Measurements from ENCODE around the gene MTPN.

Gene MTPN

DNA sequence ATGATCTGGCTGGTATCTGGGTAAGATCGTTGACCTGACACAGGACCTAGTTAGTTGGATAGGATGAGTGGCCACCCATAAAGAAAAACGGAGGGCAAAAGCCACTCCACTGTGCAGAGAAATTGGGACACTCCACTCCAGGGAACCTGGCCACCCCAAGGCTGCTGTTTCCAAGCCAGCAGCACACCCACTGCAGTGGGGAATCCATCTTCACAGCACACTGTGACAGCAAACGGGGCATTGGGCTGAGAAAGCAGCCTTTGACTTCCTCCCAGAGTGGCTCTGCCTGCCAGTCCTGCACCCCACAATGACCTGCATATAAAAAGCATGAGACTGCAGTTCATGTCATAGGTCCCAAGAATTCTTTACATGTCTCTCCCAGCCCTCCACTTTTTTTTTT lies 52.9 kb downstream of the MTPN start:
- DNase-seq (ENCODE audit: low spot score): no peak

DNA sequence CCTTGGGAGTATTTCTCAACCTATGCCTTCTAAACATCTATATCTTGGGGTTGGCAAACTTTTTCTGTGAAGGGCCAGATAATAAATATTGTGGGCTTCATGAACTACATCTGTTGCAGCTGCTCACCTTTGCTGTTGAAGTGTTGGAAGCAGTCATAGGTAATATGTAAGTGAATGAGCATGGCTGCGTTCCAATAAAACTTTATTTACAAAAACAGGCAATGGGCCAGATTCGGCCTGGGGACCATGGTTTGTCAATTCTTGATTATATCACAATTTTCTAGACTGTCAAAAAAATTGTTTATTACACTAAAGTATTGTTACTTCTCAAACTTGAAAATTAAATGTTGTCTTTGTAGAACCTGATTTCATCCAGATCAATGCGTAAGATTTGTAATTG lies 54.9 kb downstream of the MTPN start:
- no peak for DNase-seq (ENCODE audit: low spot score)

DNA sequence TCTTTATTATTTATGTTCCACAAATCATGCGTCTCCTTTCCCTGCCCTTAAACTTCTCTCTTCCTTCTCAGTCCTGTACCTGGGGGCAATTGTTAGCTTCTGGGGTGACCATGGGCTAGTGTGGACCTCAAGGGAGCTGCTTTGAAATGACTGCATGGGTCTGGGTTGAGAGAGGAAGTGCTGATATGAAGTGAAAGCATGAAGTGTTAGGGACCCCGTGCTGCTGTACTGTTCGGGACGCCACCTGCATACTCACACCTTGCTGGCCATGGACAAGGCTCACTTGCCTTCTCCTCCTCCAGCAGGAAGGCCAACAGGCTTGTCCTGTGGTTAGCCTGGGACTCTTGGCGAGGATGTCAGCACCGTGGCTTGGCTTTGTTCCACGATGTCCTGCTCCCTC lies 56.7 kb downstream of the MTPN start:
- no peak for DNase-seq (ENCODE audit: low spot score)

DNA sequence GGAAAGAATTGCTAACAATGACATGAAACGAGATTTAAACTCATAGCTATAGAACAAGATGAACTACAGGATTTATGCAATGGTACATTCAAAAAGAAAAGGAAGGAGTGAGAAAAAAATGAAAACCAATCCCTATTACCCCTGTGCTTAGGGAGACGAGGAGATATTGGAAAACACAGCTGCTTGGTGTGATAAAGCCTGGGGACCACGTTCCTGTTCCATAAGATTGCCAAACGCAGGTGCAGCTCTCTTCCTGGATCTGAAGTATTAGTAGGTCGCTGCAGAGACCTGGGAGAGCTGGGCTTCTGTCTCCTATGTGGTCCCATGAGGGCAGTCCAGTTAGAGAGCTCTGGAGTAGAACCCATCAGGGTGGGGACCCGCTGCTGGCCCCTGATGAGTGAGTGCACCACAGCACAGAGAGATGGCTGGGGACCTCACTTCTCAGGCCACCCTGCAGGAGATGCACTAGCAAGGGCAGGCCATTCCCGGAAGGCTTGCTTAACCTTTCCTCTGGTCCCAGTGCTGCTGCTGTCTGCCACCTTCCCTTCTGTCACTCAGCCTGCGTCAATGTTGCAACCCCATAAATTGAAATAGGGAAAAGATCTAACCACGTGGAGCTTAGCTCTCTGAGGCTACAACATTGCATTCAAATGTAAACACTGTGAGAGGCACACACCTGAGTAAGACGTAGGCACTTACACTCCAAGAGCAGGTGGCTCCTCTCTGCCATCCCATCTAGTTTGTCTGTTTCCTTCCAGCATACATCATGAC lies 57.9 kb downstream of the MTPN start:
- DNase-seq (ENCODE audit: low spot score): no peak

DNA sequence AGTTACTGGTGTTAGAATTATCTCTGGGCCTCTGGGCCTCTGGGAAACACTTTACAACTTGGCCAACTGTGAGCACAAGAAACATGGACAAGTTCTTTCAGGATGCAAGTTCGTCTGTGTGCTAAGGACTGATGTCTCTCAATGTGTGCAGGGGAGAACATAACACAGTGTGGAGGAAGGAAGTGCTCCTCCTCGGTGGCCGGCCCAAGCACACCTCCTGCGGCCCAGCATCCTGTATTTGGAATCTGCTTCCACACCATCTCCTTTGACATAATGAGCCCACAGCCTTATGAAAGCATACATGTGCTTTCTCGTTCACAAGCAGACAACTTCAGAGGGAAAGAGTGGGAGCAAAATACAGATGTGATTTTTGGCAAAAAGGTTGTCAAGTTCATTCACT lies 59.0 kb downstream of the MTPN start:
- DNase-seq (ENCODE audit: low spot score): no peak

DNA sequence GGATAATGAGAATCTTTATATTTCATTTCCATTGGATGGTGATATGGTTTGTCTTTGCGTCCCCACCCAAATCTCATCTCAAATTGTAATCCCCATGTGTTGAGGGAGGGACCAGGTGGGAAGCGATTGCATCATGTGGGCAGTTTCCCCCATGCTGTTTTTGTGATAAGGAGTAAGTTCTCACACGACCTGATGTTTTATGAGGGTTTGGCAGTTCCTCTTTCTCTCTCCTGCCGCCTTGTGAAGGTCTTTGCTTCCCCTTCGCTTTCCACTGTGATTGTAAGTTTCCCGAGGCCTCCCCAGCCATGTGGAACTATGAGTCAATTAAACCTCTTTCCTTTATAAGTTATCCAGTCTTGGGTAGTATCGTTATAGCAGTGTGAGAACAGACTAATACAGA lies 59.4 kb downstream of the MTPN start:
- no peak for DNase-seq (ENCODE audit: low spot score)

DNA sequence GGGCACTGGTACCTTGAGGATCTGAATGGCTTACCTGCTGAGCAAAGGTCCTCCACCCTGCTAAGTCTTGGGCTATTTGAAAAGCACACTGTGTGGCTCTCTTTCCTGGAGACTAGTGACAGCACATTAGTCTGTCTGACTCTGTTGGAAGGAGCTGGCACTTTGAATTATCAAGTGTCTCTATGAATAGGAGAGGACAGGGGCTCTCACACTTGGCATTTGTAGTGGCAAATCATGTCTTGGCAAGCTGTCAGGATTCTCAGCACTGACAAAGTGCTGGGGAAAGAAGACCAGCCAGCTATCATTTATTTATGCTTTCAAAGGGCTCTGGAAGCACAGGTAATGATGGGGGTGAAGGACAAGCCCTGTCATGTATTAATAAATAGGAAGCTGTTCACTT lies 62.8 kb downstream of the MTPN start:
- DNase-seq (ENCODE audit: low spot score): no peak

DNA sequence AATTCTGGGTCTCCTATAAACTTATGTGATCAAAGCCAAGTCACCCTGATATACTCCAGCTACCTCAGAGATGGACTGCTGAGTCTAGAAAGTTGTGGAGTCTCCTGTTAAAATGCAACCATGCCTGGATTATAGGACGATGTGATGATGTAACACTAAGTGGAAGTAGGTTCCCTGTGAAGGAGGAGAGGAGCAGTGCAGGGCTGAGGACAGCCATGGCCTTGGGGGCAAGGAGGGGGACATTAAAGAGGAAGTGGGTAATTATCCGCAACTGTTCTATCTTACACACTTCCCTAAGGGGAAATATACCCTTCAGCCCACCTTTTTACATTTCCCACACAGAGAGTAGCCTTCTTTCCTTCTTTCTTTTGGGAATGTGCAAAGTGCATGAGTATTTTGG lies 63.8 kb downstream of the MTPN start:
- no peak for DNase-seq (ENCODE audit: low spot score)

DNA sequence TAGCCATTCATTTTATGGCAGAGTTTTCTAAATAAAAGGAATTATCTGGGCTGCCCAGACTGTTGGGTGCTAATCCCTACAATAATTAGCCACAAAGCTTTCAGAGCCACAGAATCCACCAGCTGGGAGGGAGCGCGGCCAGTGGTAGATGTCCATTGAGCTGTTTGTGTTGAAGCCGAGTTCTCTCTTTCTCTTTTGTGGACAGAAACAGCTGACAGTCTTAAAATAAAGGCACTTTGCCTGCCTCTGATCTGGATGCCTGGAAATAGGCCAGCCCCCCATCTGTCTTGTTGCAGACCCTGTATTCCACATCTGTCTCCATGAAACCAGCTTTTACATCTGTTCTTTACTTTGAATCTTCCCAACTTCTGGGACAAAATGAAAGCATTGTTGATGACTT lies 66.1 kb downstream of the MTPN start:
- DNase-seq (ENCODE audit: low spot score): no peak

DNA sequence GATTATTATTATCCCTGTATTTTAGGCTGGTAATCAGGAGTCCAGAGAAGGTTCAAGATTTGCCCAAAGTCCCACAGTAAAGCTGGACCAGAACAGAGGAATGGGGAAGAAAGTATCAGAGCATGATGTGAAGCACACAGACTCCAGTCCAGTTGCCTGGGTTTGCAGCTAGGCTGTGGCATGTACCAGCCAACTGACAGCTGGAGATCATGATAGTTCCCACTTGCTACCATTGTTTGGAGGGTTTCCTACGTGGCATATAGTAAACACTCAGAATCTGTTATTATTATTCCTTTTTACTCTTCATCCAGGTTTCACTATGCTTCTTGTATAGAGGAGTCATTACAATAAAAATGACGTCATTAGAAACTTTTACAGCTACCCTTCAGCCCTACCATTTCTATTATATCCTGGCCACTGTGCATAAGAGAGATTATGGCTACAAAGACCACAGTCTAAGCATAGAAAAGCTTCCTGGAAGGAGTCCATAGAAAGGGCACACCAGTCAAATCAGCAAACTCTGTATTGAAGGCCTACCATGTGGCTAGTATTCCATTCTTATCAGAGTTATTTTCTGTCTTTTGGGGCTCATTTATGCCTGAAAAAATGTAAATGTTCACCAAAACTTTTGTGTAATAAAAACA lies 66.6 kb downstream of the MTPN start:
- no peak for DNase-seq (ENCODE audit: low spot score)

DNA sequence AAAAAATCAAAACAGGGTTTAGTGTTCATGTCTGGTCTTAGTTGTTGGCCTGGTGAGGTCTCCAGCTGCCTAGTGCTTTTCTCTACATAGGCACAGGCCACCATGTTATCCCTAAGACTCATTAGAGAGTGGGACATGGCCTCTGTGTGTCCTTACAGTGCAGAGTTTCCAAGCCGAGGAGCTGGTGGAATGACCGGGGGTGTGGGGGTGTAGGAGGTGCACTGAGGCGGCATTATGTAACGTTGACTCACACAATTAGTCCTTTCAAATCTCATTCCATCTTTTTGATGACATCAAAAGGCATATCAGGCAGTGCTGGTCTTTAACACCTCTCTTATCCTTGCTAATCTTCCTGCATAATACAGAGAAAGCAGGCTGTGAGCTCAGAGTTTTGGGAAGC lies 71.3 kb downstream of the MTPN start:
- DNase-seq (ENCODE audit: low spot score): no peak

DNA sequence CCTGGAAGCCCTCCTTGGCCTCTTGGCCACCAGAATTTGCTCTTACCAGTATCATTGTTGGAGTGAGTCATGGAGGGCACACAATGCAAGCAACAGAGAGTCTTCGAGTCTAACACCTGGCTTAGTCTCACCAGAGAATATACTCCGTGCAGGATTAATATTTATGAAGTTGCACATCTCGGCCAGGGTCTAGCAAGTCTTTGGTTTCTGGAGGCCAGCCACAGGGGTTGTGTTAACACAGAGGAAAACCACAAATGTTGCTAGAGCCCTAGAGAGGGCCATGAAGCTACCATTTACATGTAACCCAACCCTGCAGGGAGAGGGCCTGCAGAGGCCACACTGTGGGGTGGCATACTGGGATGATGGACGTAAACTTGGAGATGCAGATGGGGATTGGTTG lies 71.8 kb downstream of the MTPN start:
- DNase-seq (ENCODE audit: low spot score): no peak

DNA sequence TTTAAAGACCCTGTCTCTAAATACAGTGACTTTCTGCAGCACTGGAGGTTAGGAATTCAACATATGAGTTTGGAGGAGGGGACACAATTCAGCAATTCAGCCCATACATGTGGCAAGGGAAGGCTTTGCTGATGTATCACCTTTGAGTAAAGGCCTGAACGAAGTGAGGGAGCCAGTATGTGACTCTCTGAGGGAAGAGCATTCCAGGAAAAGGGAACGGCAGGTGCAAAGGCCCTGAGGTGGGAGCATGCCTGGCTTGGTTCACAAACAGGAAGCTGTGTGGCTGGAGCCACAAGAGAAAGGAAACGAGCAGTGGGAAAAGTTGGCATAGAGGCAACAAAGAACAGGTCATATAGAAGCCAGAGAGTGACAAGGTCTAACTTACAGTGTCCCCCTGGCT lies 72.9 kb downstream of the MTPN start:
- DNase-seq (ENCODE audit: low spot score): no peak

DNA sequence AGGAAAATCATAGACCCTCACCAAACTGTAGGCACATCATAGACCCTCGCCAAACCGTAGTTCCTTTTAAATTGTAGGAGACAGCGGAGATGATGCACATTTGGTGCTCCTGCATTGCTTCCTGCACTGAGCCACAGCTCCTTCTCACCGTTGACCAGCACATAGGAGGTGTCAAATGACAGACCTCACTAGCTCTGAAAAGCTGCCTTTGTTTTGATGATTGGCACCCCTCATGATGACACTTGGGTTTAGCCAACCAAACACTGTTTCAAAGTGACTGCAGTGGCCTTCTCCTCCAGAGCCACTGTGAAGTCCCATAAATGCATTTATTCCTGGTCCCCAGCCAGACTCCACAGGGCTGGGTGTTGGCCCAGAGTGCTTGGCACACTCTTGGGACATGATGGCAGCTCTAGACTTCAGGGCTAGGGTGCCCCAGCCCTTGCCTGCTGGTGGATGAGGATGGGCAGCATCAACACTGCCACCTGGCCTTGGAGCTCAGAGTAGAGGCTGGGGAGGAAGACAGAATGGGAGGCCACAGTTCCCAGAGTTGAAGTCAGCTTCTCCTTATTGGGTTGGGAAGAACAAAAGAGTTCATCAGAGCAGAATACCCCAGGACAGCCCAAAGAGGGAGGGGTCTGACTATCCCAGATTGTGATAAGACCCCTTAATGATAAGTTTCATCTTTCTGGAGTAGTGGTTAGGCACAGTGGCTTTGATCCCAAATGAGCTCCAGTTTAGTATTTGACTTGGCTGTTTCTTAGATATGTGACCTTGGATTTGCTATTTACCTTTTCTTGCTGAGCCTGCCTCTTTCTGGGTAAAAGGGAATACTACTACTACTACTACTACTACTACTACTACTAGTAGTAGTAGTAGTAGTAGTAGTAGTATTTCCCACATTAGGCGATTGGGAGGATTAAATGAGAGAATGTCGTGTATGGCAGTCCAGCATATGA lies 75.3 kb downstream of the MTPN start:
- DNase-seq (ENCODE audit: low spot score): no peak

DNA sequence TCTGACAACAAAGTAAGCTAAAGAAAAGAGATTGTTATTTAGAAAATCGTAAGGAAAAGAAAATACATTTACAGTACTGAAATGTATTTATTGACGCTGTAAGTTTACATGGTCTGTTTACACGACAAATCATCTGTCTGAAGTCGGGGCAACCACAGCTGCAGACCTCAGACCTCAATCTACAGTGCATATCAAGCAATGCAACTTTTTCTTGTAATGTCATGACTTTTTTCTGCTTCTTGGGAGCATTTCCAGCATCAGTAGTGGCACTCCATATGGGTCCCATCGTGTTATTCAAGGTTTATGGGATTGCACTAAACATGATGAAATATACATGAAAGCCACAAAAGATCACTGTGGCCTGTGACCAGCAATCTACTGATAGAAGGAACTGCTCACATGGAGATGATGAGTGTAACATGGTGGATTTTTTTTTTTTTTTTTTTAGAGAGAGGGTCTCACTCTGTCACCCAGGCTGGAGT lies 77.1 kb downstream of the MTPN start:
- DNase-seq (ENCODE audit: low spot score): no peak

DNA sequence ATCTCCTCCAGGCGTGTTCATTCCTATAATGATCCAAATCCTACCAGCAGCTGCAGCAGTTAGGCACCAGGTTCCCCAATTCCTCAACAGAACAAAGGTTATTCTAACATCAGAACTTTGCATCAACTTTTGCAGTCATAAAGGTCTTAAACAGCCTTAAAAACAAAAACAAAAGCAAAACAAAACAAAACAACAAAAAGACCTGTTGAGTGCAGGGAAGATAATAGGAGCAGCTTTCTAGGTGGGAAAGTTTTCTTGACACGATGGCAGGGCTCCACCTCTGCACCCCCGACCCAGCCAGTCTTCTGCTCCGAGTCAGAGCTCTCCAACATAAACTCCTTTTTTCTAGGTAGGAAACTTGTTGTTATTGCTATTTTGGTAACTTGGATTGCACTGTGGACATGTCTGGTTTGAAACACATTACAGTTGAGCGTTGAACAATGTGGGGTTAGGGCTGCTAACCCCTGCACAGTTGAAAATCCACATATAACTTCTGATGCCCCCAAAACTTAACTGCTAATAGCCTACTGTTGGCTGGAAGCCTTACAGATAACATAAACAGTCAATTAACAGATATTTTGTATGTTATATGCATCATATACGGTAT lies 77.6 kb downstream of the MTPN start:
- no peak for DNase-seq (ENCODE audit: low spot score)

DNA sequence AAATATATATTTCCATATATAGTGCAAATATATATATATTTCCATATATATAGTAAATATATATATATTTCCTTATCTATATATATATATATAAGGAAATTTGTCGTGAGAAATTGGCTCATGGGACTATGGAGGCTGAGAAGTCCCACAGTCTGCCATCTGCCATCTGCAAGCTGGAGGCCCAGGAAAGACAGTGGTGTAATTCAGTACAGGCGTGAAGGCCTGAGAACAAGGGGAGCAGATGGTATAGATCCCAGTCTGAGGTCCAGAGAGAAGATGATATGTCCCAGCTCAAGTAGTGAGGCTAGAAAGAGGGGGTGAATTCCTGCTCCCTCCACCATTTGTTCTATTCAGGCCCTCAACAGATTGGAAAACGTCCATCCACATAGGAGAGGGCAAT lies 78.9 kb downstream of the MTPN start:
- no peak for DNase-seq (ENCODE audit: low spot score)

DNA sequence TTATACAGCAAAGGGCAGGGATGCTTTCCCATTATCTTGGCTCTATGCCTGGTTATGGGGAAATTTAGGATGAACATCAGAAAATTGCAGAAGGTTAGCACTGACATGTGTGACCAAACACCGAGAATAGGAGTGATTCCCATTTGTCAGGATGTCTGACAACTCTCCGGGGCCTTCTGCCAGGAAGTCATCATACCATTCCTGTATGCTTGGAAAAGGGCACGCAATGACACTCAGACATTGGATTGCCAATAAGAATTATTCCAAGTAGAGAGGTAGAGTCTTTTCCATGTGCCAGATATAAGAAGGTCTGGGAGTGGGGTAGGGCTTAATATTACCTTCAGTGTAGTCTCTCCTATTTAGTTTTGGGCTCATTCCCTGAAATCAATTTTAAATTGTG lies 82.3 kb downstream of the MTPN start:
- DNase-seq (ENCODE audit: low spot score): no peak

DNA sequence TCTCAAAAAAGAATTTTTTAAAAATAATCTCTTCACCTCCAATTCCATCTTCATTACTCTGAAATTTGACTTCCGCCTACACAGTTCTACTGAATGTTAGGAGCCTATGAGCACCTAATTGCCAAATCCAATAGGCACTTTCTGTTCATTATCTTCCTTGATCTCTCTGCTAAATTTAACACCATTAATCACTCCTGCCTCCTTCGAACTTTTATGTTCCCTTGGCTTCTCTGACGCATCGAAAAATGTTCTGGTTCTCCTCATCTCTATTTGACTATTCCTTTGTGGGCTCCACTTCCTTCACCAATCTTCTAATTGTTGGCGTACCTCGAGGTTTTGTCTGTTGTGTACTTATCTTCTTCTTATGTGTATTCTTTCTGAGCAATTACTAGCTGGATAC lies 87.3 kb downstream of the MTPN start:
- no peak for DNase-seq (ENCODE audit: low spot score)

DNA sequence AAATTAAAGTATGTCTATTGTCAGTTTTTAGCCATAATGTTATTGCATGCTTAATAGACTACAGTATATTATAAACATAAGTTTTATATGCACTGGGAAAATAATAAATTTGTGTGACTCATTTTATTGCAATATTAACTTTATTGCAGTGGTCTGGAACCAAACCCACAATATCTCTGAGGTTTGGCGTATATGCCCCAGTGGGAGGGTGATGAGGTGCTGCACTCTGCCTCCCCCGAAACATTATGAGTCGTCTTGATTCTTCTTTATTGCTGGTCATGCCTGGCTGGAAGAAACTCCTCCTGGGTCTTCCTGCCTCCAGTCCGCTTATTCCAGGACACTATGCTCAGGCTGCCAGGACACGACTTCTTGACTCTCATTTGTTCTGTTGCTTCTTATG lies 88.4 kb downstream of the MTPN start:
- no peak for DNase-seq (ENCODE audit: low spot score)

DNA sequence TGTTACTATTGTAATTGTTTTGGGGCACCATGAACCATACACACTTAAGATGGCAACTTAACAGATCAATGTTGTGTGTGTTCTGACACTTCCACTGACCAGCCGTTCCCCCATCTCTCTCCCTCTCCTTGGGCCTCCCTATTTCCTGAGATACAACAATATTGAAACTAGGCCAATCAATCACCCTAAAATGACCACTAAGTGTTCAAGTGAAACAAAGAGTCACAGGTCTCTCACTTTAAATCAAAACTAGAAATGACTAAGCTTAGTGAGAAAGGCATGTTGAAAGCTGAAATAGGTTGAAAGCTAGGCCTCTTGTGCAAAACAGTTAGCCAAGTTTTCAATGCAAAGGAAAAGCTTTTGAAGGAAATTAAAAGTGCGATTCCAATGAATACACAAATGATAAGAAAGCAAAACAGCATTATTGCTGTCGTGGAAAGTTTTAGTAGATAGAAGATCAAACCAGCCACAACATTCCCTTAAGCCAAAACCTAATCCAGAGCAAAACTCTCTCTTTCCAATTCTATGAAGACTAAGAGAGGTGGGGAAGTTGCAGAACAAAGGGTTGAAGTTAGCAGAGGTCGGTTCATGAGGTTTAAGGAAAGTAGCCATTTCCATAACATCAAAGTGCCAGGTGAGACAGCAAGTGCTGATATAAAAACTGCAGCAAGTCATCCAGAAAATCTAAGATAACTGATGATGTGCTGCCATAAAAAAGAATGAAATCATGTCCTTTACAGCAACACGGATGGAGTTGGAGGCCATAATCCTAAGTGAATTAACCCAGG lies 90.6 kb downstream of the MTPN start:
- DNase-seq (ENCODE audit: low spot score): peak; percentile 60

Measured in SW480 (cell line).